Stimulated activated naive CD8-positive, alpha-beta T cell treated with anti-CD3 and anti-CD28 coated beads, Interleukin-15, Interleukin-2, amounts not matched to agents 100 ng/mL and 50 ng/mL, for 24 hours (primary cell): ENCODE data around the gene CRYGN.
A peak's percentile ranks its signal among the peaks of the same experiment; 100 is the strongest.

Source experiments
- H3K27ac Mint-ChIP-seq: one replicate; pipeline ENCODE4 v1.8.0; 2021; ENCODE audit warnings: mild to moderate bottlenecking, mixed read lengths
- H3K27me3 Mint-ChIP-seq: one replicate; pipeline ENCODE4 v1.8.0; 2021; ENCODE audit warnings: mixed read lengths
- H3K36me3 Mint-ChIP-seq: one replicate; pipeline ENCODE4 v1.8.0; 2021; ENCODE audit warnings: low read depth, mixed read lengths
- H3K4me1 Mint-ChIP-seq: one replicate; pipeline ENCODE4 v1.8.0; 2021; ENCODE audit warnings: low read depth, mixed read lengths
- H3K4me3 Mint-ChIP-seq: one replicate; pipeline ENCODE4 v1.8.0; 2021; ENCODE audit warnings: mild to moderate bottlenecking, mixed read lengths
- H3K9me3 Mint-ChIP-seq: one replicate; pipeline ENCODE4 v1.8.0; 2021; ENCODE audit warnings: mixed read lengths

Gene CRYGN

DNA sequence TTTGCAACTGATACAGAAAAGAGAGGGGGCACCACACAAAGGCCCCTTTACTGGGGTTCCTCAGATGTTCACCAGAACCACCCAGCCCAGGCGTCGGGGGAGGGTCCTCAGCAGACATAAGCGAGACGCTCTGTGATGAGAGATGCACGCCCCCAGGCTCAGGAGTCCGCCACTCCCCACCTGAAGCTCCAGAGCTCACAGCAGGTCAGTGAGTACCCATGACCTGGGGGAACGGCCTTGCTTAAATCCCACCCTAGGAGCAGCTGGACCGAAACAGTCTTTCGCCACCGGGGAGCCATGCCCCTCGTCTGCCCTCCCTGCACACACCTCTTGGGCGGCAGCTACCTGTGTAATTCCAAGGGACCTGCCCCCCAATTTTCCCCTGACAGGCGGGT is 2.8 kb downstream of the CRYGN start:
- no peaks in the 10 kb centered on the region for H3K27me3 Mint-ChIP-seq
- H3K27ac Mint-ChIP-seq, result no peak overlapping the region
- peaks cover 31% of the 10 kb centered on the region for H3K4me1 Mint-ChIP-seq
- no peak overlapping the region for H3K4me3 Mint-ChIP-seq
- H3K9me3 Mint-ChIP-seq, result no peaks in the 10 kb centered on the region
- H3K36me3 Mint-ChIP-seq, result no peaks in the 10 kb centered on the region

- no peak overlapping the region for H3K4me3 Mint-ChIP-seq
- H3K4me1 Mint-ChIP-seq, result peaks cover 27% of the 10 kb centered on the region
- no peaks in the 10 kb centered on the region for H3K9me3 Mint-ChIP-seq
- no peak overlapping the region for H3K27ac Mint-ChIP-seq
- no peaks in the 10 kb centered on the region for H3K36me3 Mint-ChIP-seq
- H3K27me3 Mint-ChIP-seq, result no peaks in the 10 kb centered on the region
Observed at GRCh38 chr7:151436446-151437158, 3.3 kb downstream of the CRYGN start.

GRCh38 chr7:151435971-151436370 is 4.0 kb downstream of the CRYGN start:
- H3K9me3 Mint-ChIP-seq, result no peaks in the 10 kb centered on the region
- no peak overlapping the region for H3K4me3 Mint-ChIP-seq
- H3K4me1 Mint-ChIP-seq, result peaks cover 24% of the 10 kb centered on the region
- H3K36me3 Mint-ChIP-seq, result no peaks in the 10 kb centered on the region
- H3K27me3 Mint-ChIP-seq, result no peaks in the 10 kb centered on the region
- H3K27ac Mint-ChIP-seq, result no peak overlapping the region

- no peak overlapping the region for H3K27ac Mint-ChIP-seq
Observed at GRCh38 chr7:151435103-151435916, 4.6 kb downstream of the CRYGN start.

DNA sequence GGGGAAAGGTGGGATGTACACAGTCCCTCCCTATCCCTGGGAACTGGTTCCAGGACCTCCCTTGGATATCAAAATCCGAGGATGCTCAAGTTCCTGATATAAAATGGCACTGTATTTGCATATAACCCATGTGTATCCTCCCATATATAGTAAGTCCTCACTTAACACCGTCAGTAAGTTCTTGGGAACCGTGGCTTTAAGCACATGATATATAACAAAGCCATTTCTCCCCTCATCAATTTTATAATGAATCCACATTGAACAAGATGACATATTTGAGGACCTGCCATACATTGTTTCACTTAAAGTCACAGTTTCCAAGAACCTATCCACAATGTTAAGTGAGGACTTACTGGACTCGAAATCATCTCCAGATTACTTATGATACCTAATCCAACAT is 5.4 kb downstream of the CRYGN start:
- Mint-ChIP-seq H3K4me3 (no peak overlapping the region), H3K9me3 (no peaks in the 10 kb centered on the region), H3K27ac (no peak overlapping the region), H3K4me1 (peaks cover 25% of the 10 kb centered on the region), H3K36me3 (no peaks in the 10 kb centered on the region), H3K27me3 (no peaks in the 10 kb centered on the region)

More at GRCh38 chr7:151435103-151435916, 4.6 kb downstream of the CRYGN start:
- no peaks in the 10 kb centered on the region for H3K36me3 Mint-ChIP-seq
- H3K27me3 Mint-ChIP-seq, result no peaks in the 10 kb centered on the region
- H3K4me1 Mint-ChIP-seq, result peaks cover 20% of the 10 kb centered on the region
- no peak overlapping the region for H3K4me3 Mint-ChIP-seq
- no peaks in the 10 kb centered on the region for H3K9me3 Mint-ChIP-seq

DNA sequence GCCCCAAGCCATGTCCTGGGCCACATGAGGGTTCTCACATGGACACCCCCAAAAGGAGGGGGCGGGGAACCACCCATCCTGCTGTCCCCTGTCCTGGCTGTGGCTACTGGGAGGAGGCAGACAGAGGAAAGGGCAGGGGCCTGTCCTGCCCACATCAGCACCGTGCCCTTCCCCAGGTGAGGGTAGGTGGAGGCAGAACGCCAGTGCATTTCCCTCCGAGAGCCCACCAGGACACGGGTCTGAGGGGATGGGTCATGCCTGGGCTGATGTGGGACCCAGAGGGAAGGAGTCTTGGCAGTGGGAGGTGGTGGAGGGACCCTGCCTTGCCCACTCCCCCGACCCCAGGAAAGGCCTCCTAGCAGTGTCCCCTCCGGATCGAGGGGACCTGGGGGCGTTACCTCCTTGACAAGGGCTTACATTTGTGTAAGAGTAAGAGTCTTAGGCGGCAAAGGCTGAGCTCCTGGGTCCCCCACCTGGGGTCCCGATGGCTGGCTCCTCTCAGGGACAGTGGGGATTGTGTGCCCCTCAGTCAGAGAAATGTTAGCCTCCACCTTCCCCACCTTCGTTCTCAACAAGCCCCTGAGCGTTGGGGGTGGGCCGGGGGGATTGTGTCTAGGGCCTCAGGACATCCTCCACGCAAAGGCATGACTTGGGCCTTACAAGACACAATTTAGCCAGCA is 6.1 kb downstream of the CRYGN start:
- H3K4me3 Mint-ChIP-seq, result no peak overlapping the region
- H3K27me3 Mint-ChIP-seq, result no peaks in the 10 kb centered on the region
- no peak overlapping the region for H3K27ac Mint-ChIP-seq
- peaks cover 32% of the 10 kb centered on the region for H3K4me1 Mint-ChIP-seq
- no peaks in the 10 kb centered on the region for H3K9me3 Mint-ChIP-seq
- H3K36me3 Mint-ChIP-seq, result no peaks in the 10 kb centered on the region

DNA sequence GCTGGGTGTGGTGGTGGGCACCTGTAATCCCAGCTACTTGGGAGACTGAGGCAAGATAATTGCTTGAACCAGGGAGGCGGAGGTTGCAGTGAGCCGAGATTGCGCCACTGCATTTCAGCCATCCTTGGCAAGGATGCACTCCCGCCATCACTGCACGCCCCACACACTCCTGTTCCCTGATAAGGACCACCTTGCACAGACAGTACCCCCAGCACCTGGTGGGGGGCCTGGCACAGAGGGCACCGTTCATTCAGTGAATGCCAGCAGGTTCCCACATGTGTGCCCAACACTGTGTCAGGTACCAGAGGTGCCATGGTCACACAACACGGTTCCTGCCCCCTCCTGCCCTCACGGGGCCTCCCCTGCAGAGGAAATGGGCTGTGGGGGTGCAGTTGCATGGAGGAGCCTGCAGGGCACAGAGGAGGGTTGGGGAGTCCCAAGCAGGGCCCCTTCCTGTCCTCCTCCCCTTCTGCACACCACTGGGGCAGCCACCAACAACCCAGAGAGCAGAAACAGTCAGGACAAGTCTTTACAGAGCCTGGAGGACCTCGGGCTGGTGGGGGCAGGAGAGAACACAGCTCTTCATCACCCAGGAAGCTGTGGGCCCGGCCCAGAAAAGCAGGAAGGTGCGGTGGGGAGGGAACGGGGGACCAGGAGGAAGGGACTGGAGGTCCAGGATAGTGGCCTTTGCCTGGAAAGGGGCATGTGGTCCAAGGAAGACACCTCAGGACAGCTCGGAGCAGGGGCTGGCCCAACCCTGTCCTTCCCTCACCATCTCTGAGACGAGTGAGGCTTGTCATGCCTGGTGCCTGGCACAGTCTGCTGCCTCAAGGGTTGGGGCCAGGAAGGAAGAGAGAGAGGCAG is 7.1 kb downstream of the CRYGN start:
- peaks cover 42% of the 10 kb centered on the region for H3K4me1 Mint-ChIP-seq
- no peak overlapping the region for H3K4me3 Mint-ChIP-seq

DNA sequence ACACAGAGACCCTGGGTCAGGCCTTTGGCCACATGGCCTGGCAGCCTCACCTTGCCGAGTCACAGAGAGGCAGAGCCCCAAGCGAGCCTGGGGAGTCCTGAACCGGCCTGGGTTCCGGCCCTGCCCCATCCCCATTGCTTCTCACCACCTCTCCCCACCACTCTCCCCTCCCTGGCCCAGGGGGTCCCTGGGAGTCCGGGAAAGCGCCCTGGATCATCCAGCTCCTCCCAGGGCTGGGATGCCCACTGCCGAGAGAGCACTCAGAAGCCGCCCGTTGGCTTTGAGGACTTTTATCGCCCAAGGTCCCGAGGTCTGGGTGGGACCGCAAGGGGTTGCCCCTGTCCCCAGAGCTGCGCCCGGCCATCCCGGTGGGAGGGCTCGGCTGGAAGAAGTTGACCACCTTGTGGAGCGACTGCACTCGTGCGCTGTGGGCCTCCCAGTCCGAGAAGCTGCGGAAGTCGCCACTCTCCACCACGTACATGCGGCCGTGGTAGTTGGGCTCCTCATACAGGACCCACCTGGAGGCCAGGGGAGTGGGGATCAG is 8.1 kb downstream of the CRYGN start:
- Mint-ChIP-seq H3K9me3 (no peaks in the 10 kb centered on the region), H3K4me3 (no peak overlapping the region), H3K36me3 (no peaks in the 10 kb centered on the region), H3K27me3 (no peaks in the 10 kb centered on the region), H3K4me1 (peaks cover 45% of the 10 kb centered on the region), H3K27ac (no peak overlapping the region)

More for the DNA sequence above, 7.1 kb downstream of the CRYGN start:
- Mint-ChIP-seq H3K9me3 (no peaks in the 10 kb centered on the region), H3K27me3 (no peaks in the 10 kb centered on the region), H3K27ac (peak overlapping the region; percentile 67), H3K36me3 (no peaks in the 10 kb centered on the region)

DNA sequence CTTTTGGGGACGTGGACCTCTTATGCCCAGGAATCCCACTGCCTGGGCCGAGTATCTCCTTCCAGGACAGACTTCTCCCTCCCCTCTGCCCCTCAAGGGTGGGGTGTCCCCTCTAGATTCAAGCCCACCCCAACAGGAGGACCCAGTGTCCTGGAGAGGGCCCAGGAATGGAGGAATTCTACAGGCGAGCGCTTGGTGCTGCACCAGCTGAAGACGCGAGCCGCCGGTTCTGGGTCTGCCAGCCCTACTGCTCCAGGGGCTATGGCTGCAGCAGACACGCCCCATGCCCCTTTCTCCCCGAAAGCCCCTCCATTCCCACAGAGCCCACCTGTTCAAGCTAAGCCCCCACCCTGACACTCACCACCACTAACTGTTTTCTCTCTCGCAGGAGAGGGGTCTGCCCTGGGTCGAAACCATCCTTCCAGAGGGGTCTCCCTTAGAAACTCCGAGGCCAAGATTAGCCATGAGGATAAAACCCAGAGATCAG is 8.6 kb downstream of the CRYGN start:
- H3K27ac Mint-ChIP-seq, result no peak overlapping the region

DNA sequence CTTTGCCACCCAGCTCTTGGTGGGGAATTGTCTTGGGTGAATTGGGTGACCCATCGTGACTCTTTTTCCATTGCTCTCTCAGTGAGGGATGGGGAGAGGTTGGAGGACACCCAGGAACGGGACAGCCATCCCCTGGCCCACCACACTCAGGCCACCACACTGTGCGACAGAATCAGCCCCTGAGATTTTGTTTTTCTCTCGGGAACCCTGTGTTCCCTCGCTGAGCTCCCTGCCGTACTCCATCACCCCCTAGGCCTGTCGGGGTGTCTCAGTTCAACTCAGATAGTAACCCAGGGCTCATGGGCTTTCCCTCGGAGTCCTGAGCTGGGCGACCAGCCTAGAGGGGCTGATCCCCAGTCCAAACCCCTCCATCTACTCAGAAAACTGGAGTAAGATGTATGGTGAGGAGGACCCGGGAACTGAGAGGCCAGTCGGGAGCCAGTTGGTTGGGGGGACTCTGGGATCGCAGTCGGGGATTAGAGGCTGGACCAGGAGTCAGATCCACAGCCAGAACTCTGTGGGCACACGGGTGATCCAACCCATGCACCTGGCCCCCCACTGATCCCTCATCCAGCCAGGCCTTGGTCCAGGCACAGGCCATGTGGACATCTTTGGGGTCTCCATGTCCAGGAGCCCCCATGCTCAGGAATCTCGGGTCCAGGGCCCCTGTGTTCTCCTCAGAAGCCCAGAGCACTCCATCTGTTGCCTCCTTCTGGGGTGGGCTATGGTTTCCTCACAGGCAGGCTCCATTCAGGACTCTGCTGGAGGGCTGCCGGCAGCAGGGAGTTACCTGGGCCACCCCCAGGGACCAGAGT is 9.3 kb downstream of the CRYGN start:
- no peak overlapping the region for H3K4me3 Mint-ChIP-seq
- H3K27me3 Mint-ChIP-seq, result no peaks in the 10 kb centered on the region
- no peaks in the 10 kb centered on the region for H3K9me3 Mint-ChIP-seq
- H3K4me1 Mint-ChIP-seq, result peaks cover 45% of the 10 kb centered on the region
- H3K36me3 Mint-ChIP-seq, result no peaks in the 10 kb centered on the region
- H3K27ac Mint-ChIP-seq, result no peak overlapping the region

More for the DNA sequence above, 8.6 kb downstream of the CRYGN start:
- Mint-ChIP-seq H3K36me3 (no peaks in the 10 kb centered on the region), H3K27me3 (no peaks in the 10 kb centered on the region), H3K4me1 (peaks cover 45% of the 10 kb centered on the region), H3K9me3 (no peaks in the 10 kb centered on the region), H3K4me3 (no peak overlapping the region)

DNA sequence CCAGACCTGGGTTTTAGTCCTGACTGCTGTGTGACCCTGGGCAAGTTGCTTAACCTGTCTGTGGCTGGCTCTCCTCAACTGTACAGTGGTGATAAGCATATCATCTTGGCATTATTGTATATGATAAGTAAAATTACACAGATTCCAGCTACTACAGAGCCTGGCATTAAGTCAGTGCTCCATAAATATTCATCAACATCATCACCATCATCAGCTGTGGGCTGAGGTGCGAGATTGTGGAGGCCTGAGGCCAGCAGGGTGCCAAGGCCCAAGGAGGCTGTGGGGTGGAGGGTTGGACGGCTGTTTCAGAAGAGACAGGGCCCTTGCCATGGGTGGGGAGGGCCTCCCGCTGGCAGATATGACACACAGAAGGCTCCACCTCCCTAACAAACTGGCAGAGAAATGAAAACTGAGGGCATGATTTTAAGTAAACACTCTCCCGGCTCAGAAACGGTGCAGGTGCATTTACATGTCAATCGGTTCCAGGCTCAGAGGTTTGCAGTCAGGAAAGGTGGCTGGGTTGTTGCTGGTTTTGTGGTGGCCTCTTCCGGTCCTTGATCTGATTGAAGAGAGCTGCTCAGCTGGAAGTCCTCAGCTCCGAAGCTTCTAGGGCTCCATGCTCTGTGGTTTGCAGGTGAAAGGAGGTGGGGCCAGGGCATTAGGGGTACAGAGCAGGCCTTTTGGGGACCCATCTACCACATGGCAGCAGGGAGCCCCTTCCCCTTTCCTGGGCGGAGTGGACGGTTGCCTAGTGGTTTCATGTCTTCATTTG is 10.2 kb downstream of the CRYGN start:
- H3K4me3 Mint-ChIP-seq, result peak overlapping the region; percentile 10
- peak overlapping the region; percentile 50 for H3K27ac Mint-ChIP-seq
- no peaks in the 10 kb centered on the region for H3K27me3 Mint-ChIP-seq
- no peaks in the 10 kb centered on the region for H3K9me3 Mint-ChIP-seq
- H3K36me3 Mint-ChIP-seq, result no peaks in the 10 kb centered on the region
- peaks cover 45% of the 10 kb centered on the region for H3K4me1 Mint-ChIP-seq

- Mint-ChIP-seq H3K27me3 (no peaks in the 10 kb centered on the region), H3K4me3 (no peak overlapping the region), H3K27ac (no peak overlapping the region), H3K36me3 (no peaks in the 10 kb centered on the region), H3K4me1 (peaks cover 45% of the 10 kb centered on the region), H3K9me3 (no peaks in the 10 kb centered on the region)
Observed at GRCh38 chr7:151429237-151429559, 10.7 kb downstream of the CRYGN start.
